HG03442 (cell line): ENCODE data around the gene CFAP46.
A peak's percentile ranks its signal among the peaks of the same experiment; 100 is the strongest.
"Not testable (repeated sequence)": the region's sequence is repeated elsewhere in the genome, so short reads cannot be mapped to it uniquely, and the experiment has no call there.

Experiments used
- ATAC-seq: cut with Tn5 transposase; IDR thresholded peaks from one replicate; pipeline ENCODE4 v1.9.1; 2021; ENCODE audit warnings: mild to moderate bottlenecking, moderate library complexity; ENCODE audit not compliant: unreplicated experiment

The CFAP46 gene

GRCh38 chr10:132963430-132963960 lies 21.1 kb upstream of the CFAP46 start:
- ATAC-seq: no peak

- ATAC-seq: peak; percentile 27
Measured at GRCh38 chr10:132962623-132963429, 20.5 kb upstream of the CFAP46 start.

- peak; percentile 52 for ATAC-seq
Measured at GRCh38 chr10:132961787-132962622, 19.6 kb upstream of the CFAP46 start.

GRCh38 chr10:132961420-132961786 lies 19.0 kb upstream of the CFAP46 start:
- ATAC-seq: no peak

DNA sequence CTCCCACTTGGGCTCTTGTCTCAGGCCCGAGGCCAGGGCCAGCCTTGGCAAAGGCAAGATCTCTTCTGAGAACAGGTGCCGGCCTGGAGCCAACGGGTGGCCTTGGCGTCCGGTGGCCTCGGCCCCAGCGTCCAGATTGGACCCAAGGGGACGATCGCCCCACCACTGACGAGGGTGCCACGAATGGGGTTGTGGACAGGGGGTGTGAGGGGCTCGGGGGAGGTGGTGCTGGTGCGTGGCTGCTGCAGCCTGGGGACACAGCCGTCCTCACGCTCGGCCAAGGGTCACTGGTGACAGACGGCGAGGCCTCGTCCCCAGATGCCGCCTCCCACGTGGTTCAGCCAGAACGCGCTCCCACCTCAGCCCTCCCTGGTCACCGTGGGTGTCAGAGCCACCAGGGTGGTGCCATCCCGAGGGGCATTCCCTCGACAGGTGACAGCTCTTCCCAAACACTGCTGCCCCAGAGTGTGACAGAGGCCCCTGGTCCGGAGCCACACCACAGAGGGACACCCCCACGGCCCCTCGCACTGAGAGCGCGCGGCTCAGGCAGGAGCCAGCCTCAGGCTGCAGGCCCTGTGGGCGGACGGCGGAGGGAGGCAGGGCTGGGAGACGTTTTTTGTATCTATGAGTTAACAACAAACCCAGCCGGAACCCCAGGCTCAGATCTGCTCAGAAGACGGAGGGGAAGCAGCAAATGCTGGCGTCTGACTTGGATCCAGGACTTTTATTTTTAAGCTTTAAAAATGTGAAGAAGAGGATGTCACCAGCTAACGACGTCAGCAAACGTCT lies 18.5 kb upstream of the CFAP46 start:
- no peak for ATAC-seq

DNA sequence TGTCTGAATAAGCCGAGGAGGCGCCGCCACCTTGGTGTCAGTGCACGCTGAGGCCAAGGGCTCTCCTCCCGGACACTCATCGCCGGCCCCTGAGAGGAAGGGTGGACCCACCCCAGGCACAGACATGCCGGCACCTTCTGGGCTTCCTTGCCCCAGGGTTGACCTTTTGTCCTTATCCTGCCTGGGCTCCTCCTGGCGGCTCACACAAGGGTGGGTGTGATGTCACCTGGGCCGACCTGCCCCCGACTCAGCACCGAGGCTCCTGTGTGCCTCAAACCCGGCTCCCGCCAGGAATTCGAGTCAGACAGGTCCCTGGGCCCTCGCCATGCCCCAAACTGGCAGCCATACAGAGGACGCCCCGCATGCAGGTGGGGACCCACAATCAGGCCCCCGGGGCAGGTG lies 17.7 kb upstream of the CFAP46 start:
- ATAC-seq: no peak

DNA sequence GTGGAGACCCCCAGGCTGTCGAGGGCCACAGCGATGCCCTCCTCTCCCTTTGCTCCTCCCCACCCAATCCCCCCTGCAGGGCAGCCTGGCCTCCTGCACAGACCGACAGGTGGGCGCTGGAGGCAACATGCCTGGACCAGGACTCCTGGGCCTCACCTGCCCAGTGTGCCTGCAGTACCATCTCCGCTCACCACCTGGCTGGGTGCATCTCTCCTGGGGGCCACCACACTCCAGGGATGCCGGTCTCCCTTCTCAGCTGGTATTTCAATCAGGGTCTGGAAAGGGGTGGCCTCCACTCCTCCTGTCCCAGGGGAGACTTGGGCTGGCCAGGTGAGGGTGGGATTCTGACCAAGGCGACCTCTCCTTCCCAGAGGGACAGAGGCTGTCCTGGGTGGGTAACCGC lies 17.2 kb upstream of the CFAP46 start:
- no peak for ATAC-seq

DNA sequence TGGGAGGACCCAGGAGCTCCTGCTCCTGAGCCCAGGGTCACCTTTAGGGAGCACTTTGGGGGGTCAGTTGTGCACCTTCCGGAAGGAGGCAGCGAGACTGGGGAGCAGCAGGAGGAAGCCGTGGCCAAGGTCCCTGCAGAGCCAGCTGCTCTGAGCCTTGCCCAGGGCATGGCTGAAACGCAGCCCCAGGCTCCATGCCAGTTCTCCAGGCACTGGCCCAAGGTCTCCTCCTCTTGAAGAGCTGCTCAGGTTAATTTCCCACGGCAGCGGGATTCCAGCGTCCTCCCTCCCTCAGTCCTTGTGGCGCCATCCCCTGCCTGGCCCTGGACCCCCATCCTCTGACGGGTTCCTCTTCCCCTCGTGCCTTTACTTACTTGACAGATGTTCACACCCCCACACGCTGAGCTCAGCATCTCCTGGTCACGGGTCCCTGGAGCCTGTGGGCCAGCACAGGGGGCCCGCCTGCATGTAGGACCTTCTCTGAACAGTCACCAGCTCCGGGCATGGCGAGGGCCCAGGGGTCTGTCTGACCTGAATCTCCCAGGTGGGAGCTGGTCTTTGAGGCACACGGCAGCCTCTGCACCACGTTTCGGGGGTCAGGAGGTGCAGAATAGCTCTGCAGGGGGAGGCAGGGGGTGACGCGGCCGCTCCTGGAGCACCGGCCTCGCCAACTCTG lies 16.7 kb upstream of the CFAP46 start:
- ATAC-seq: no peak

DNA sequence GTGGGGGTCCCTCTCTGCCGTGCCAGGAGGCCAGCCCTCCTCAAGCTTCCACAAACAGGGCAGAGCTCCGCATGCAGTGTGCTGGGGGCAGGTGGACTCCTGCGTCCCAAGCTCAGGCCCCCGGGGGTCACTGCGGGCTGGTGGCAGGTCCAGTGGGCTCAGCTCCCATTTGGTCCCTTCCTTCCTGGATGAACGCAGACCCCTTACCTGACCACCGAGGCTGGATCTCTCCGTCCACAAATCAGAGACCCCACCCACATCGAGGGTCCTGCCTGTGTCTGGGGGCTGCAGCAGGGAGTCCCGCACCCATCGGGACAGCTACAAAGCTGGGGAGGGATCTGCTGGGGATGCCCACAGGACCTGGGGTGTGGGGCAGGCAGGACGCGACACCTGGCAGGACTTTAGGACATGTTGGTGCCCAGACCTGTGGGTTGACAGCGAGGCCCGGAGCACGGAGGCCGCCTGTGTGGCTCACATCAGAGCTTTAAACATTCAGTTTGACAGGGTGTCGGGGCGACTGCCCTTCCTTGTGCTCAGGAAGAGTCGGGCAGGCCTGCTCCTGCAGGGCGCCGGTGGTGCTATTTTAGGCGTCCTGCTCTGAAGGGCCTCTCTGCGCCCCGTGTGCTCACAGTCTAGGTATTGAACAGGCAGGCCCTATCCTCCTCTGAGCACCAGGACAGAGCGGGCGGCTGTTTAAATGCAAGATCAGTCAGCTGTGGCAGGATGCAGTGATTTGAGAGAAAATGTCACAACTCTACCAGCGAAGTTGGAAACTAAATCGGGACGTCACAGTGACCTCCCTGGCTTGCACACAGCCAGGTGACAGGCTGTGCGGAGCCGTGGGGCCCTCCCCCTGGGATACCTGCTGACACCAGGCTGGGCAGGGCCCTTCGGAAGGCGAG lies 15.9 kb upstream of the CFAP46 start:
- no peak for ATAC-seq

DNA sequence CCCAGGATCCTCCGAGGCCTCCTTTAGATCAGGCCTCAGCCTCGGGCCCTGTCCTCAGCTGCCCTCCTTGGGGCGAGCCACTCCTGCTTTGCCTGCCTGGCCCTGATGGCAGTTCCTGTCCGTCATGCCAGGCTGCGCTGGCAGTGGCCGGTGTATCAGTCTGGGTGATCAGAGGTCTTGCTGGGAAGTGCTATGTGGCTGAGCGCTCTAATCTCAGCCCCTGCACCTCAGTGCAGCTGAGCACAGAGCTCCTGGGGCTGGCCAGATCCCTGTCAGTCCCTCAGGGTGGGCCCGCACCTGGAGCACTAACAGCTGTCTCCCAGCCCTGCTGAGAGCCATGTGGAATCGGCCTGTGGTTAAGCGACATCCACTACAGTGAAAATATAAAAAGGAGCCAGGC lies 14.8 kb upstream of the CFAP46 start:
- no peak for ATAC-seq

GRCh38 chr10:132956259-132956658 lies 13.9 kb upstream of the CFAP46 start:
- not testable (repeated sequence) for ATAC-seq

GRCh38 chr10:132955479-132955878 lies 13.1 kb upstream of the CFAP46 start:
- no peak for ATAC-seq

GRCh38 chr10:132953428-132953827 lies 11.1 kb upstream of the CFAP46 start:
- ATAC-seq: no peak

GRCh38 chr10:132951926-132952325 lies 9.6 kb upstream of the CFAP46 start:
- ATAC-seq: no peak

DNA sequence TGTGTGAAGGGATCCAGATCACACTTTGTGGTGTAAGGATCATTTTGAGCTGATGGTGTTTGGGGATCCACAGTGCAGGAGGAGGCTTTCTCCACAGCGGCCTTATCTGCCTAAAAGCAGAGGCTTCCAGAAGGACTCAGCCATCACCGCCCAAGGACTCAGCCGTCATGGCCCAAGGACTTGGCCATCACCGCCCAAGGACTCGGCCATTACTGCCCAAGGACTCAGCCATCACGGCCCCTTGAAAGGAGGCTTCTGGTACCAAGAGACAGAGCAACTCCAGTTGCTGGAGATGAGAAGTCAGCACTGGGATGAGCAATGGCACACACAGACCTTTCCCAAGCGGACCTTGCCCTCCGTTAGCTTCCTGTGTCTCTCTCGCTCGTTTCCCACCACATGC lies 6.0 kb upstream of the CFAP46 start:
- ATAC-seq: no peak

DNA sequence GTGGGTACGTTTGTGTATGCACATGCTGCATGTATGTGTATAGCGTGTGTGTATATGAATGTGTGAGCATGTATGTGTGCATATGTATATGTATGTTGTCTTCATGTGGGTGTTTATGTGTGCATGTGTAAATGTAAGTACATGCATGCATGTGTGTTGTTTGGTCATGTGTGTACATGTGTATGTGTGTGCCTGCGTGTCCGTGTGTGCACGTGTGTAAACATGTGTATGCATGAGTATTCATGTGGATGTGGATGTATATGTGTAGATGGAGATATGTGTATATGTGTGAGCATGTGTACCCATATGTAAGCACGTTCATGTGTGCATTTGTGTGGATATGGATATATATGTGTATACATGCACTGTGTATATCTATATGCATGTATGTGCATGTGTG lies 5.5 kb upstream of the CFAP46 start:
- no peak for ATAC-seq

DNA sequence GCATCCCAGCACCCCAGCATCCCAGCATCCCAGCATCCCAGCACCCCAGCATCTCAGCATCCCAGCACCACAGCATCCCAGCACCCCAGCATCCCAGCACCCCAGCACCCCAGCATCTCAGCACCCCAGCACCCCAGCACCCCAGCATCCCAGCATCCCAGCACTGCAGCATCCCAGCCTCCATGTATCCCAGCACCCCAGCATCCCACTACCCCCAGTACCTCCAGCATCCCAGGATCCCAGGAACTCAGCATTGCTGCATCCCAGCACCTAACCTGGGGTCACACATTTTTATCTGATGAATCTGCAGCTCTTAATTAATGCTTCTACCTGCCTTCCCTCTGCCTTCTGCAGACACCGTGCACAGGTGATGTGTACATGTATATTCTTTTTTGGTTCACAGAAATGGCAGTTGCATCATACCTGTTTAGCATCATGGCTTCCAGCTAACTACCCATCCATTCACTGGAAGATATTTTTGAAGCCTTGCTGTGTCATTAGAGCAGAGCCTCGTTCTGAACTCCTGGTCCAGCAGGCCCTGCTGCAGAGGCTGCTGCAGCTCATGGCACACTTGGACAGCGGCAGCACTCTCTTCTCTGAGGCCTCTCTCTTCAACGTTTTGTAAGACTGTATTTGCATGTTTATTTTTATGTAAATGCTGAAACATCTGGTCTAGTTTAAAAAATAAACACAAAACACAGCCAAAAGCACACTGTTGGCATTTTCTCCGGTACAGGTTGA lies 4.6 kb upstream of the CFAP46 start:
- no peak for ATAC-seq

DNA sequence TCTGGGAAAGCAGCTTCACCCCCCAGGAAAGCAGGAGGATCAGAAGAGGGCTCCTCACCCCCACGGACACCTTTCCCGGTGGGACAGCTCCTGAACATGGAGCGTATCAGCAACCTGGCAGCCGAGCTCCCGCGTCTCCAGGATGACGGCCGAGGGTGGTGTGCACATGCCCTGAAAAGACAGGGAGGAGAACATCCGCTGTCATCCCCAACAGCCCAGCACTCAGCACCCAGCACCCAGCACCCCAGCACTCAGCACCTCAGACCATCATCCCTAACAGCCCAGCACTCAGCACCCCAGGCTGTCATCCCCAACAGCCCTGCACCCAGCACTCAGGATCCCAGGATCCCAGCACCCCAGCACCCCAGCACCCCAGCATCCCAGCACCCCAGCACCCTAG lies 3.9 kb upstream of the CFAP46 start:
- no peak for ATAC-seq

DNA sequence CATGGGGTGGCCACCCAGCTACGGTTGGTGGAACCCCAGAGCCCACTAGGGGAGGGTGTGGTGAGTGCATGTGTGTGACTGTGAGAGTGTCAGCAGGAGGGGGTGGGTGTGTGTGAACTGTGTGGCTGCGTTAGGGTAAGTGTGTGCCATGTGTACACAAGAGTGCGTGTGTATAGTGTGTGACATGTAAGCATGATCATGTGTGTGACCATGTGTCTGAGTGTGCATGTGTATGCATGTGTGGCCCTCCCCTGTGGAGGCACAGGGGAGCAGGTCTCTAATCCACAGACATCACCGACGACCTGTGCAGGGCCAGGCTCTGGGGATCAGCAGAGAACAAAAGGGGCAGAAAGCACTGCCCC lies 3.5 kb upstream of the CFAP46 start:
- no peak for ATAC-seq
